DOHH2 (cell line): Measurements from ENCODE around the gene HIVEP1.

Experiments used
- H3F3A ChIP-seq: fragments of 200-600 bp; sonication (generic), shearing (Covaris generic); 2 replicates; pipeline ENCODE4 v1.6.0; 2016; ENCODE audit warnings: antibody characterized with exemption, mild to moderate bottlenecking; ENCODE audit not compliant: control insufficient read depth, insufficient read depth
- H3K27ac ChIP-seq: fragments of 200-600 bp; sonication (generic); 2 replicates; pipeline ENCODE4 v1.5.1; 2014; ENCODE audit warnings: low read depth, mild to moderate bottlenecking, low read length, moderate library complexity
- H3K27me3 ChIP-seq: fragments of 200-600 bp; sonication (generic); 2 replicates; pipeline ENCODE4 v1.6.1; 2014; ENCODE audit warnings: mild to moderate bottlenecking, low read length, mixed read lengths; ENCODE audit not compliant: control insufficient read depth
- H3K36me3 ChIP-seq: fragments of 200-600 bp; sonication (generic); 2 replicates; pipeline ENCODE4 v1.6.1; 2014; ENCODE audit warnings: mild to moderate bottlenecking, low read length, moderate library complexity, mixed read lengths; ENCODE audit not compliant: control insufficient read depth
- H3K4me1 ChIP-seq: fragments of 200-600 bp; sonication (generic); 2 replicates; pipeline ENCODE4 v1.6.1; 2014; ENCODE audit warnings: mild to moderate bottlenecking, low read length, mixed read lengths; ENCODE audit not compliant: control insufficient read depth
- H3K4me2 ChIP-seq: fragments of 200-600 bp; sonication (generic); 2 replicates; pipeline ENCODE4 v1.6.0; 2014; ENCODE audit warnings: mild to moderate bottlenecking, low read length, moderate library complexity
- H3K4me3 ChIP-seq: fragments of 200-600 bp; sonication (generic); 2 replicates; pipeline ENCODE4 v1.5.1; 2014; ENCODE audit warnings: mild to moderate bottlenecking, low read length, mixed read lengths
- H3K79me2 ChIP-seq: fragments of 200-600 bp; sonication (generic); 2 replicates; pipeline ENCODE4 v1.6.1; 2014; ENCODE audit warnings: mild to moderate bottlenecking, low read length, mixed read lengths; ENCODE audit not compliant: control insufficient read depth
- H3K9me2 ChIP-seq: fragments of 200-600 bp; sonication (generic); replicated peaks from 2 replicates; pipeline ENCODE4 v1.6.1; 2014; ENCODE audit warnings: mild to moderate bottlenecking, low read length, mixed read lengths; ENCODE audit not compliant: control insufficient read depth
- H3K9me3 ChIP-seq: fragments of 200-600 bp; sonication (generic); 2 replicates; pipeline ENCODE4 v1.6.1; 2014; ENCODE audit warnings: antibody characterized with exemption, low read length, mixed read lengths; ENCODE audit not compliant: control insufficient read depth, insufficient read depth
- H4K20me1 ChIP-seq: fragments of 200-600 bp; sonication (generic); 2 replicates; pipeline ENCODE4 v1.6.0; 2014; ENCODE audit warnings: low read depth, mild to moderate bottlenecking, antibody characterized with exemption, low read length, moderate library complexity; ENCODE audit not compliant: control insufficient read depth, insufficient read depth
- CTCF ChIP-seq: fragments of 200-600 bp; sonication (generic); IDR thresholded peaks from one replicate; pipeline ENCODE4 v1.5.1; 2014; ENCODE audit warnings: antibody characterized with exemption, mild to moderate bottlenecking, low read depth, low read length; ENCODE audit not compliant: poor library complexity, severe bottlenecking
- EZH2phosphoT487 ChIP-seq: fragments of 200-600 bp; sonication (generic); IDR thresholded peaks from 2 replicates; pipeline ENCODE4 v1.6.1; 2017; ENCODE audit warnings: borderline replicate concordance, mild to moderate bottlenecking, antibody characterized with exemption, low read length, moderate library complexity, mixed read lengths

HIVEP1 gene

GRCh38 chr6:12013307-12013719, 1.2 kb downstream of the HIVEP1 start:
- Histone ChIP-seq H3K27me3 (no peaks in the 10 kb centered on the region), H3K27ac (no peak overlapping the region), H3K4me1 (peaks cover 18% of the 10 kb centered on the region), H3K79me2 (peaks cover 60% of the 10 kb centered on the region), H3K4me2 (peak overlapping the region; percentile 78), H3F3A (peaks cover 12% of the 10 kb centered on the region), H3K9me2 (no peaks in the 10 kb centered on the region), H3K9me3 (peaks cover 7% of the 10 kb centered on the region; the same call in 1 of the 2 replicates), H3K36me3 (peaks cover 46% of the 10 kb centered on the region), H3K4me3 (peak overlapping the region; percentile 84), H4K20me1 (no peaks in the 10 kb centered on the region)
- TF ChIP-seq EZH2phosphoT487, result no peak
- TF ChIP-seq CTCF, result no peak

- Histone ChIP-seq H4K20me1 (no peaks in the 10 kb centered on the region), H3K79me2 (peaks cover 59% of the 10 kb centered on the region), H3F3A (peaks cover 8% of the 10 kb centered on the region), H3K9me2 (no peaks in the 10 kb centered on the region), H3K4me2 (no peak overlapping the region), H3K4me1 (peaks cover 16% of the 10 kb centered on the region), H3K4me3 (no peak overlapping the region; the same call in 1 of the 2 replicates), H3K27me3 (no peaks in the 10 kb centered on the region), H3K9me3 (peaks cover 7% of the 10 kb centered on the region; the same call in 1 of the 2 replicates), H3K36me3 (peaks cover 48% of the 10 kb centered on the region), H3K27ac (no peak overlapping the region)
- no peak for TF ChIP-seq CTCF
- no peak for TF ChIP-seq EZH2phosphoT487
Observed at GRCh38 chr6:12014027-12014872, 2.1 kb downstream of the HIVEP1 start.

GRCh38 chr6:12014873-12015149, 2.7 kb downstream of the HIVEP1 start:
- Histone ChIP-seq H4K20me1 (no peaks in the 10 kb centered on the region), H3K4me3 (no peak overlapping the region), H3K79me2 (peaks cover 53% of the 10 kb centered on the region), H3K9me3 (peaks cover 7% of the 10 kb centered on the region; the same call in 1 of the 2 replicates), H3K9me2 (no peaks in the 10 kb centered on the region), H3K4me1 (peaks cover 16% of the 10 kb centered on the region), H3F3A (peaks cover 2% of the 10 kb centered on the region), H3K4me2 (no peak overlapping the region), H3K27me3 (no peaks in the 10 kb centered on the region), H3K27ac (no peak overlapping the region), H3K36me3 (peaks cover 50% of the 10 kb centered on the region)
- no peak for TF ChIP-seq CTCF
- TF ChIP-seq EZH2phosphoT487, result no peak
